Gastroesophageal sphincter (tissue), 4 donors: ENCODE data around the gene NTRK3. TPM values are rescaled to one million over a fixed set of nuclear protein-coding genes. Genes with fewer than 3 reads are reported as not detected.

Experiments used
- ATAC-seq: fragments of 150-250 bp; one replicate; pipeline ENCODE4 v1.9.1; 2016; ENCODE audit warnings: mild to moderate bottlenecking, moderate library complexity
- H3K27ac ChIP-seq, 4 donors: fragments of 200-600 bp; sonication (generic) in 3 of 4; 1 replicate in 3 of 4; 2 replicates in 1 of 4; pipeline ENCODE4 v1.5.1; 2016 to 2019
- H3K27me3 ChIP-seq: fragments of 200-600 bp; sonication (generic); one replicate; pipeline ENCODE4 v1.5.1; 2019
- H3K36me3 ChIP-seq, 2 donors: fragments of 200-600 bp; sonication (generic); one replicate each; pipeline ENCODE4 v1.5.1; 2019; ENCODE audit warnings: control low read depth in 1 of 2
- H3K4me1 ChIP-seq, 3 donors: fragments of 200-600 bp; sonication (generic); 1 replicate in 2 of 3; 2 replicates in 1 of 3; pipeline ENCODE4 v1.5.1; 2016 to 2019; ENCODE audit warnings: control low read depth in 2 of 3
- H3K4me3 ChIP-seq, 2 donors: fragments of 200-600 bp; sonication (generic); one replicate each; pipeline ENCODE4 v1.5.1; 2019; ENCODE audit warnings: mild to moderate bottlenecking in 1 of 2, moderate library complexity in 1 of 2
- H3K9me3 ChIP-seq, 3 donors: fragments of 200-600 bp; sonication (generic); one replicate each; pipeline ENCODE4 v1.5.1; 2017 to 2019; ENCODE audit warnings: control low read depth in 2 of 3
- CTCF ChIP-seq, 4 experiments: fragments of 200-600 bp in 2 of 4; fragments of 450-650 bp in 2 of 4; sonication (generic) in 1 of 4; IDR thresholded peaks; one replicate each; pipeline ENCODE4 v1.5.1; 2017 to 2019; ENCODE audit warnings: antibody characterized with exemption in 4 of 4, mild to moderate bottlenecking in 2 of 4, moderate library complexity in 2 of 4
- EP300 ChIP-seq: sonication (generic); formaldehyde crosslinking; IDR thresholded peaks from one replicate; pipeline ENCODE4 v1.6.1; 2017; ENCODE audit warnings: antibody characterized with exemption, mild to moderate bottlenecking
- POLR2A ChIP-seq, 2 donors: fragments of 450-650 bp; IDR thresholded peaks; one replicate each; pipeline ENCODE4 v1.6.1; 2017; ENCODE audit warnings: antibody characterized with exemption in 2 of 2, mild to moderate bottlenecking in 2 of 2, moderate library complexity in 1 of 2
- POLR2AphosphoS5 ChIP-seq: sonication (generic); formaldehyde crosslinking; IDR thresholded peaks from one replicate; pipeline ENCODE4 v1.6.1; 2017; ENCODE audit warnings: antibody characterized with exemption
- WGBS, 2 donors: methylation state at CpG; one replicate each; pipeline ENCODE4 v1.1.5; 2018; ENCODE audit warnings: low coverage in 1 of 2; 5-methylcytosine and 5-hydroxymethylcytosine counted together
- total RNA-seq, 4 donors: library from RNA; depleted of rRNA; stranded (reverse); fragments of >200 nt; gene quantifications; one replicate each; pipeline ENCODE4 v1.1.0, GENCODE V29; 2016

The NTRK3 gene
- total RNA-seq, 4 donors from 2014 or later = 0.47 to 4.3 (median 1.5) TPM

- no peak overlapping the region for H3K27ac ChIP-seq
- peaks cover 0 to 3% (median 0%) of the 10 kb centered on the region in 3 donors for H3K4me1 ChIP-seq
- TF ChIP-seq POLR2A (IDR thresholded peaks at IDR 0.05) = no peak
- TF ChIP-seq POLR2AphosphoS5 = no peak
- no peak for TF ChIP-seq EP300
- no peak for TF ChIP-seq CTCF (IDR thresholded peaks at IDR 0.05)
- H3K9me3 ChIP-seq = no peaks in the 10 kb centered on the region
- no peaks in the 10 kb centered on the region for H3K36me3 ChIP-seq
- WGBS, 2 donors = 100% methylated on average over 1 of the region's 3 CpGs; no CpG with 5 or more reads in 1 of the 2 donors
- H3K27me3 ChIP-seq = peaks cover 11% of the 10 kb centered on the region
- ATAC-seq = no peak
- H3K4me3 ChIP-seq = no peak overlapping the region
Measured at GRCh38 chr15:87943626-87944025, 312.9 kb downstream of the NTRK3 start.

- H3K4me1 ChIP-seq = no peaks in the 10 kb centered on the region
- H3K4me3 ChIP-seq = no peak overlapping the region
- ATAC-seq = no peak
- H3K27ac ChIP-seq = no peak overlapping the region
- no peaks in the 10 kb centered on the region for H3K36me3 ChIP-seq
- H3K27me3 ChIP-seq = peaks cover 11% of the 10 kb centered on the region
- TF ChIP-seq POLR2A (IDR thresholded peaks at IDR 0.05) = no peak
- H3K9me3 ChIP-seq = no peaks in the 10 kb centered on the region
- WGBS, 2 donors = 70 to 80% methylated on average over 2 of the region's 6 CpGs
Measured at GRCh38 chr15:87942316-87942715, 314.2 kb downstream of the NTRK3 start.

GRCh38 chr15:87941606-87942005, 314.9 kb downstream of the NTRK3 start:
- 70 to 75% methylated on average over 5 of the region's 5 CpGs for WGBS, 2 donors

GRCh38 chr15:87940768-87941167, 315.8 kb downstream of the NTRK3 start:
- Histone ChIP-seq H3K27me3 (peaks cover 11% of the 10 kb centered on the region), H3K4me1 (no peaks in the 10 kb centered on the region), H3K36me3 (no peaks in the 10 kb centered on the region), H3K4me3 (no peak overlapping the region), H3K27ac (no peak overlapping the region), H3K9me3 (no peaks in the 10 kb centered on the region)
- ATAC-seq = no peak
- no peak for TF ChIP-seq POLR2A (IDR thresholded peaks at IDR 0.05)
- no peak for TF ChIP-seq EP300
- no peak for TF ChIP-seq POLR2AphosphoS5
- TF ChIP-seq CTCF (IDR thresholded peaks at IDR 0.05) = no peak
- 50 to 92% methylated on average over 2 of the region's 2 CpGs for WGBS, 2 donors

More at GRCh38 chr15:87941606-87942005, 314.9 kb downstream of the NTRK3 start:
- H3K27me3 ChIP-seq = peaks cover 11% of the 10 kb centered on the region
- TF ChIP-seq EP300 (no peak), POLR2AphosphoS5 (no peak), CTCF (IDR thresholded peaks at IDR 0.05) (no peak), POLR2A (IDR thresholded peaks at IDR 0.05) (no peak)
- no peak overlapping the region for H3K27ac ChIP-seq
- H3K36me3 ChIP-seq = no peaks in the 10 kb centered on the region
- H3K4me1 ChIP-seq = no peaks in the 10 kb centered on the region
- no peak for ATAC-seq
- no peak overlapping the region for H3K4me3 ChIP-seq
- no peaks in the 10 kb centered on the region for H3K9me3 ChIP-seq

GRCh38 chr15:87939848-87940457, 316.6 kb downstream of the NTRK3 start:
- Histone ChIP-seq H3K4me3 (no peak overlapping the region), H3K4me1 (no peaks in the 10 kb centered on the region), H3K27ac (no peak overlapping the region), H3K9me3 (no peaks in the 10 kb centered on the region), H3K36me3 (no peaks in the 10 kb centered on the region), H3K27me3 (peaks cover 11% of the 10 kb centered on the region)
- no peak for ATAC-seq
- WGBS, 2 donors = 50 to 80% methylated on average over 1 of the region's 2 CpGs
- TF ChIP-seq EP300 = no peak
- TF ChIP-seq POLR2AphosphoS5 = no peak
- no peak for TF ChIP-seq POLR2A (IDR thresholded peaks at IDR 0.05)
- no peak for TF ChIP-seq CTCF (IDR thresholded peaks at IDR 0.05)
